ENCODE measurements around the gene COL11A2. TPM values are rescaled to one million over a fixed set of nuclear protein-coding genes. Genes with fewer than 3 reads are reported as not detected.

COL11A2 gene
- total and polyA plus RNA-seq, 2 experiments from 2014 or later, result 1.6 to 2.7 TPM

- TF ChIP-seq ZNF462 (CRISPR knock-in tag; IDR thresholded peaks at IDR 0.05) (no peak), ZNF114 (CRISPR knock-in tag; IDR thresholded peaks at IDR 0.05) (no peak)
Measured at GRCh38 chr6:33156964-33157363, 35.3 kb downstream of the COL11A2 start (continued).

- H3K27ac Mint-ChIP-seq, result no peak overlapping the region
- H3K79me2 ChIP-seq (replicated peaks; ENCODE audit: insufficient read depth), result no peaks in the 10 kb centered on the region
- no peak overlapping the region for H3K4me3 Mint-ChIP-seq
- TF ChIP-seq EZH2phosphoT487 (IDR thresholded peaks at IDR 0.05; ENCODE audit: unreplicated experiment) (no peak), REST (IDR thresholded peaks at IDR 0.05; ENCODE audit: unreplicated experiment) (no peak), JUNB (IDR thresholded peaks at IDR 0.05; ENCODE audit: unreplicated experiment) (no peak), STAT1 (IDR thresholded peaks at IDR 0.05; ENCODE audit: unreplicated experiment) (no peak), NANOG (IDR thresholded peaks at IDR 0.05; ENCODE audit: borderline replicate concordance) (no peak), ZNF114 (CRISPR knock-in tag; IDR thresholded peaks at IDR 0.05) (no peak), ETS1 (IDR thresholded peaks at IDR 0.05) (no peak), CTCF (conservative IDR thresholded peaks at IDR 0.05; ENCODE audit: low read depth in 2 of 2) (no peak), POLR2AphosphoS5 (IDR thresholded peaks at IDR 0.05; ENCODE audit: low read depth) (no peak), EZH2 (IDR thresholded peaks at IDR 0.05; ENCODE audit: low read depth, unreplicated experiment) (no peak), CREB1 (CRISPR knock-in tag; IDR thresholded peaks at IDR 0.05; ENCODE audit: low read depth) (no peak)
Measured at GRCh38 chr6:33156561-33156960, 35.7 kb downstream of the COL11A2 start.

More at GRCh38 chr6:33156561-33156960, 35.7 kb downstream of the COL11A2 start:
- Histone ChIP-seq H3K9me2 (ENCODE audit: insufficient read depth) (no peaks in the 10 kb centered on the region), H3K27ac (ENCODE audit: low read depth) (no peak overlapping the region), H2AFZ (no peak overlapping the region), H3K4me3 (no peak overlapping the region), H3K4me1 (ENCODE audit: insufficient read depth) (peaks cover 6% of the 10 kb centered on the region), H3K4me2 (no peak overlapping the region), H3F3A (replicated peaks; ENCODE audit: low read depth) (0 out of 2 replicates have a peak, but pooled peaks cover 3% of the 10 kb centered on the region), H3K27me3 (ENCODE audit: insufficient read depth) (peaks cover 4% of the 10 kb centered on the region; the same call in 1 of the 2 replicates), H3K36me3 (ENCODE audit: insufficient read depth) (no peaks in the 10 kb centered on the region), H4K20me1 (replicated peaks; ENCODE audit: insufficient read depth) (no peaks in the 10 kb centered on the region)
- H3K4me1 Mint-ChIP-seq, result peaks cover 9% of the 10 kb centered on the region
- DNase-seq (ENCODE audit: low spot score) (no peak), ATAC-seq (no peak)
- peaks cover 12% of the 10 kb centered on the region for H3K9me3 Mint-ChIP-seq
- H3K27me3 Mint-ChIP-seq (ENCODE audit: insufficient read depth, low read depth, poor library complexity), result peaks cover 9% of the 10 kb centered on the region
- peaks cover 10% of the 10 kb centered on the region; the same call in 2 of the 3 replicates for H3K36me3 Mint-ChIP-seq (ENCODE audit: low read depth)

All from GM23338 (cell line).